DLD1 (cell line): ENCODE data around the gene SLC25A53.
"Not testable (repeated sequence)": the region's sequence is repeated elsewhere in the genome, so short reads cannot be mapped to it uniquely, and the experiment has no call there.

Experiments used
- in situ Hi-C: cut with HindIII; loops from 2 replicates; pipeline ENCODE4 v1.10.0; 2017; ENCODE audit warnings: low sequenced_read_pairs

Gene SLC25A53

DNA sequence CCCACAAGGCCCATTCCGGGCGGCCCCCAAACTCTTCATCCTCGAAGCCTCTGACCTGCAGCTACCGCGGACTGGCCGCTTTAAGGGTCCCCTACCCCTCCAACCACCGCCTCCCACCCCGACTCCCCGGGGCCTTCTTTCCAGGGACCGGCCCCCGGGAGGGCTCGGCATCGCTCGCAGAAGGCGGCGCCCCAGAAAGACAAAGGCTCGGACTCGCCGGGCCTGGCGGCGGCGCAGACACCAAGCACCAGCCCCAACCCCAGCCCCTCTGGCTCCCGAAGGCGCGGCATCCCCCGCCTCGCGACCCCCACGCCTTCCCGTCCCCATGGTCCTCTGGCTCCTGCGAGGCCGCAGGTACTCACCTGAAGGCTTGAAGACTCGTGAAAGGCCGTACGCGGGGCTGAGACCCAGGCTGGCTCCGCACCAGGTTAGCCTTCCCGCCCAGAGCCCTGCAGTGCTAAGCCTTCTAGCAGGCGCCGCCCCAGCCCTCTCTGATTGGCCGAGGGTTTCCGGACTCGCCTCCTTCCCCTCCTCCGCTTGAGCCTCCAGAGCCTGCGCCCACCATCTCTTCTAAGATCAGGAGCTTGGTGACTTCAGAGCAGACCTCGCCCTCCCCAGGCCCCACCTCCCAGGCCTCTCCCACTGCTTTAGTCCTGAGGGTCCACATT is 80.9 kb downstream of the SLC25A53 start, which contains the start of gene TMSB15C:
Gene TMSB15C (minus strand): TSS at position 459 of the 668 bp plus-strand sequence.
- in situ Hi-C loops, result not testable (repeated sequence)

DNA sequence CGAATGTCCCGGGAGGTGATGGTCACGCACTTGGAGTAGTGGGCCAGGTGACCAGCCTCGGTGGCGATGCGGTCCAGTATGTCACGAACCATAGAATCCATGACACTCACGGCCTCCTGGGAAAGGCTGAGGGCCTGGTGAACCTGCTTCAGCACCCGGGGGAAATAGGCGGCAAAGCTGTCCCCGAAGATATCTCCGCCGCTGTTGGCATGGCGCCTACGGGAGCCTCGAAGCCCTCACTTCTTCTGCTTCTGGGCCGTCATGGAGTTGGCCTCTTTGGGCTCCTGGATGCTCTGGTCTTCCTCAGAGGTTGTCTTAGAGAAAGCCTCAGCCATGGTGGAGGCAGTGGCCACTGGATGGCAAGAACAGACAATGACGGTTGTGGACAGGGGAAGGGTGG is 94.2 kb downstream of the SLC25A53 start:
- in situ Hi-C loops, result not testable (repeated sequence)

DNA sequence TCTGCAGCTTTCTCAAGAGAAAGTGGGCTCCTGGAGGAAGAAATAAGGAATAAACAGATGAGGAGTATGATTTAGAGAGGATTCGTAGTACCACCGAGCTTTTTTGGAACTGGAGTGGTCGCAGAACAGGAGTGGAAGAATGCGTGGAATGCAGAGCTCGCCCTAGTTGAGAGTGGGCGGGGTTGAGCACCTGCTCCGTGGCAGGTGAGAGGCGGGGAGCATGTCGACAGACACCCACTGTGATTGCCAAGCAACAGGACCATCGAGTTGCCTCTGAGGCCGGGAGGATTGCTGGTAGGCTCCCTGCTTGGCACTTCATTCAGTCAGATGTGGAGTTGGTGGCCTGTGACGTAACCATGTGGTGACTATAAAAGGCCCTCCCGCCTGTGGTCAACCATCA is 101.9 kb downstream of the SLC25A53 start:
- in situ Hi-C loops, result not testable (repeated sequence)
